NB4 (cell line): ENCODE data around the gene KLLN.

Source experiments
- CTCF ChIP-seq: IDR thresholded peaks from one replicate; pipeline ENCODE4 v1.5.1; 2012; ENCODE audit warnings: low read depth, low read length
- MAX ChIP-seq: IDR thresholded peaks from 2 replicates; pipeline ENCODE4 v1.6.1; 2011; ENCODE audit warnings: low read depth, low read length
- MYC ChIP-seq: IDR thresholded peaks from 2 replicates; pipeline ENCODE4 v1.6.1; 2011; ENCODE audit warnings: low read depth, low read length
- POLR2A ChIP-seq: IDR thresholded peaks from 2 replicates; pipeline ENCODE4 v1.6.1; 2011; ENCODE audit warnings: mild to moderate bottlenecking; ENCODE audit not compliant: insufficient read length; ENCODE audit errors: extremely low read depth

GRCh38 chr10:87887146-87887545, 23.8 kb upstream of the KLLN start:
- TF ChIP-seq CTCF = no peak
- no peak for TF ChIP-seq POLR2A
- TF ChIP-seq MAX = no peak
- no peak for TF ChIP-seq MYC
